H9 (cell line): ENCODE measurements around the gene MARCHF9. TPM values are rescaled to one million over a fixed set of nuclear protein-coding genes. Genes with fewer than 3 reads are reported as not detected.

ENCODE experiments used
- DNase-seq: peaks from one replicate; pipeline ENCODE4 v3.0.0-alpha.2; 2017
- H2AFZ ChIP-seq: one replicate; pipeline ENCODE4 v1.6.1; 2013; ENCODE audit warnings: mild to moderate bottlenecking, low read length, control low read depth, moderate library complexity
- H2AK5ac ChIP-seq: 2 replicates; pipeline ENCODE4 v1.6.1; 2013; ENCODE audit warnings: low read length, control low read depth, mixed read lengths; ENCODE audit not compliant: insufficient read length
- H2BK120ac ChIP-seq: one replicate; pipeline ENCODE4 v1.6.1; 2013; ENCODE audit warnings: low read depth, mild to moderate bottlenecking, low read length, control low read depth, inconsistent platforms; ENCODE audit not compliant: poor library complexity, severe bottlenecking
- H2BK12ac ChIP-seq: 2 replicates; pipeline ENCODE4 v1.6.1; 2013; ENCODE audit warnings: low read length, control low read depth, mixed read lengths, low read depth; ENCODE audit not compliant: insufficient read length
- H2BK15ac ChIP-seq: 2 replicates; pipeline ENCODE4 v1.6.1; 2013; ENCODE audit warnings: low read depth, low read length, control low read depth
- H2BK20ac ChIP-seq: one replicate; pipeline ENCODE4 v1.6.1; 2013; ENCODE audit warnings: low read depth, mild to moderate bottlenecking, low read length, control low read depth, inconsistent platforms; ENCODE audit not compliant: poor library complexity, severe bottlenecking
- H2BK5ac ChIP-seq: 2 replicates; pipeline ENCODE4 v1.6.1; 2013; ENCODE audit warnings: low read length, control low read depth, mixed read lengths; ENCODE audit not compliant: insufficient read length
- H3K14ac ChIP-seq: 2 replicates; pipeline ENCODE4 v1.6.1; 2013; ENCODE audit warnings: low read length, control low read depth; ENCODE audit not compliant: insufficient read depth
- H3K18ac ChIP-seq: 2 replicates; pipeline ENCODE4 v1.6.1; 2013; ENCODE audit warnings: low read depth, mild to moderate bottlenecking, mixed read lengths, low read length, control low read depth; ENCODE audit not compliant: insufficient read length
- H3K23ac ChIP-seq: 2 replicates; pipeline ENCODE4 v1.6.1; 2013; ENCODE audit warnings: low read length, control low read depth, mixed read lengths, low read depth; ENCODE audit not compliant: insufficient read length
- H3K23me2 ChIP-seq: 2 replicates; pipeline ENCODE4 v1.6.1; 2013; ENCODE audit warnings: low read depth, mild to moderate bottlenecking, mixed read lengths, low read length, control low read depth; ENCODE audit not compliant: insufficient read length, poor library complexity, severe bottlenecking
- H3K27ac ChIP-seq: 2 replicates; pipeline ENCODE4 v1.5.1; 2013; ENCODE audit warnings: low read length, control low read depth, mixed read lengths, low read depth; ENCODE audit not compliant: insufficient read length
- H3K27me3 ChIP-seq: 2 replicates; pipeline ENCODE4 v1.6.1; 2013; ENCODE audit warnings: low read length, control low read depth, inconsistent platforms; ENCODE audit not compliant: insufficient read depth
- H3K4ac ChIP-seq: 2 replicates; pipeline ENCODE4 v1.6.1; 2013; ENCODE audit warnings: low read depth, mild to moderate bottlenecking, control low read depth, inconsistent platforms, low read length, moderate library complexity
- H3K4me1 ChIP-seq: 2 replicates; pipeline ENCODE4 v1.6.1; 2013; ENCODE audit warnings: low read length, control low read depth, inconsistent platforms; ENCODE audit not compliant: insufficient read depth
- H3K4me2 ChIP-seq: 2 replicates; pipeline ENCODE4 v1.6.1; 2013; ENCODE audit warnings: low read length, control low read depth, mixed read lengths; ENCODE audit not compliant: insufficient read length, insufficient read depth
- H3K56ac ChIP-seq: 2 replicates; pipeline ENCODE4 v1.6.1; 2013; ENCODE audit warnings: low read depth, mild to moderate bottlenecking, mixed read lengths, low read length, control low read depth; ENCODE audit not compliant: insufficient read length
- H3K79me1 ChIP-seq: 2 replicates; pipeline ENCODE4 v1.6.1; 2013; ENCODE audit warnings: low read depth, mild to moderate bottlenecking, moderate library complexity, low read length, control low read depth, inconsistent platforms; ENCODE audit not compliant: insufficient read depth, poor library complexity, severe bottlenecking
- H3K79me2 ChIP-seq: 2 replicates; pipeline ENCODE4 v1.6.1; 2013; ENCODE audit warnings: low read length, control low read depth, inconsistent platforms; ENCODE audit not compliant: insufficient read depth
- H3K9ac ChIP-seq: 2 replicates; pipeline ENCODE4 v1.6.1; 2013; ENCODE audit warnings: low read length, control low read depth, mixed read lengths; ENCODE audit not compliant: insufficient read length; ENCODE audit errors: extremely low read depth
- H3K9me3 ChIP-seq: one replicate; pipeline ENCODE4 v1.6.1; 2013; ENCODE audit warnings: low read depth, low read length, inconsistent platforms; ENCODE audit not compliant: control insufficient read depth
- H3T11ph ChIP-seq: one replicate; pipeline ENCODE4 v1.6.1; 2013; ENCODE audit warnings: mild to moderate bottlenecking, low read length, control low read depth, inconsistent platforms
- H4K20me1 ChIP-seq: one replicate; pipeline ENCODE4 v1.6.1; 2013; ENCODE audit not compliant: control insufficient read depth, insufficient read length, insufficient read depth
- H4K5ac ChIP-seq: 2 replicates; pipeline ENCODE4 v1.6.1; 2013; ENCODE audit warnings: low read depth, mild to moderate bottlenecking, mixed read lengths, low read length, control low read depth; ENCODE audit not compliant: insufficient read length
- H4K8ac ChIP-seq: replicated peaks from 2 replicates; pipeline ENCODE4 v1.6.1; 2013; ENCODE audit warnings: low read length, control low read depth, mixed read lengths, low read depth; ENCODE audit not compliant: insufficient read length
- H4K91ac ChIP-seq: 2 replicates; pipeline ENCODE4 v1.6.1; 2013; ENCODE audit warnings: low read depth, mild to moderate bottlenecking, moderate library complexity, mixed read lengths, low read length, control low read depth; ENCODE audit not compliant: insufficient read length
- H3K27ac Mint-ChIP-seq, 3 experiments: 2 replicates in 2 of 3; 3 replicates in 1 of 3; pipeline ENCODE4 v1.8.0; 2020 to 2021; ENCODE audit warnings: mixed read lengths in 3 of 3, mild to moderate bottlenecking in 1 of 3, moderate library complexity in 1 of 3
- H3K27me3 Mint-ChIP-seq: 2 replicates; pipeline ENCODE4 v1.8.0; 2021; ENCODE audit warnings: low read depth, mild to moderate bottlenecking, moderate library complexity, mixed read lengths
- H3K36me3 Mint-ChIP-seq, 3 experiments: 2 replicates in 2 of 3; 3 replicates in 1 of 3; pipeline ENCODE4 v1.8.0; 2020 to 2021; ENCODE audit warnings: low read depth in 3 of 3, mixed read lengths in 3 of 3; ENCODE audit not compliant: insufficient read depth in 1 of 3
- H3K4me1 Mint-ChIP-seq, 2 experiments: 2 replicates each; pipeline ENCODE4 v1.8.0; 2020; ENCODE audit warnings: mixed read lengths in 2 of 2
- H3K4me3 Mint-ChIP-seq, 2 experiments: 2 replicates in 1 of 2; 3 replicates in 1 of 2; pipeline ENCODE4 v1.8.0; 2020 to 2021; ENCODE audit warnings: mild to moderate bottlenecking in 2 of 2, mixed read lengths in 2 of 2, moderate library complexity in 1 of 2
- H3K9me3 Mint-ChIP-seq, 2 experiments: 2 replicates in 1 of 2; 3 replicates in 1 of 2; pipeline ENCODE4 v1.8.0; 2020; ENCODE audit warnings: mild to moderate bottlenecking in 2 of 2, mixed read lengths in 2 of 2, moderate library complexity in 1 of 2
- WGBS: extraction: QIAGEN DNeasy Blood & Tissue Kit; methylation state at CpG from one replicate; pipeline ENCODE4 v1.1.7; 2013; ENCODE audit warnings: missing lambda C conversion rate, low lambda C conversion rate, mixed read lengths; ENCODE audit not compliant: insufficient read length; ENCODE audit errors: extremely low coverage; 5-methylcytosine and 5-hydroxymethylcytosine counted together
- total RNA-seq: library from RNA; stranded (reverse); gene quantifications from 2 replicates; pipeline ENCODE4 v1.2.1, GENCODE V29; 2021
- TF ChIP-seq, protein P1 (sequence below): fragments of 200-600 bp; sonication (generic); conservative IDR thresholded peaks from 3 replicates; pipeline ENCODE4 v1.8.0; 2021; ENCODE audit warnings: antibody characterized with exemption, mild to moderate bottlenecking

MARCHF9 gene
- total RNA-seq, 1 experiment from 2014 or later: 20.5 TPM

GRCh38 chr12:57723630-57723962 lies 31.3 kb upstream of the MARCHF9 start:
- Mint-ChIP-seq H3K9me3 (no peaks in the 10 kb centered on the region; a peak in 1 of 5 replicates), H3K4me1 (peaks cover 12 to 17% of the 10 kb centered on the region in 2 experiments), H3K36me3 (peaks cover 10 to 28% (median 15%) of the 10 kb centered on the region in 3 experiments), H3K27me3 (peaks cover 53% of the 10 kb centered on the region), H3K27ac (no peak overlapping the region), H3K4me3 (no peak overlapping the region)
- DNase-seq: no peak
- no peak overlapping the region for H3K9ac ChIP-seq
- H3K23me2 ChIP-seq: peaks cover 14% of the 10 kb centered on the region
- H3K27me3 ChIP-seq: peaks cover 18% of the 10 kb centered on the region; the same call in 1 of the 2 replicates
- no peaks in the 10 kb centered on the region for H4K20me1 ChIP-seq
- no peak overlapping the region for H3K4me2 ChIP-seq
- H3K27ac ChIP-seq: no peak overlapping the region
- no peak overlapping the region for H3K4ac ChIP-seq
- no CpG with 5 or more reads among the region's 2 CpGs for WGBS
- H3K79me2 ChIP-seq: no peaks in the 10 kb centered on the region
- H3K9me3 ChIP-seq: no peaks in the 10 kb centered on the region
- TF ChIP-seq, protein P1, sequence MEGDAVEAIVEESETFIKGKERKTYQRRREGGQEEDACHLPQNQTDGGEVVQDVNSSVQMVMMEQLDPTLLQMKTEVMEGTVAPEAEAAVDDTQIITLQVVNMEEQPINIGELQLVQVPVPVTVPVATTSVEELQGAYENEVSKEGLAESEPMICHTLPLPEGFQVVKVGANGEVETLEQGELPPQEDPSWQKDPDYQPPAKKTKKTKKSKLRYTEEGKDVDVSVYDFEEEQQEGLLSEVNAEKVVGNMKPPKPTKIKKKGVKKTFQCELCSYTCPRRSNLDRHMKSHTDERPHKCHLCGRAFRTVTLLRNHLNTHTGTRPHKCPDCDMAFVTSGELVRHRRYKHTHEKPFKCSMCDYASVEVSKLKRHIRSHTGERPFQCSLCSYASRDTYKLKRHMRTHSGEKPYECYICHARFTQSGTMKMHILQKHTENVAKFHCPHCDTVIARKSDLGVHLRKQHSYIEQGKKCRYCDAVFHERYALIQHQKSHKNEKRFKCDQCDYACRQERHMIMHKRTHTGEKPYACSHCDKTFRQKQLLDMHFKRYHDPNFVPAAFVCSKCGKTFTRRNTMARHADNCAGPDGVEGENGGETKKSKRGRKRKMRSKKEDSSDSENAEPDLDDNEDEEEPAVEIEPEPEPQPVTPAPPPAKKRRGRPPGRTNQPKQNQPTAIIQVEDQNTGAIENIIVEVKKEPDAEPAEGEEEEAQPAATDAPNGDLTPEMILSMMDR: no peak
- no peak overlapping the region for H4K8ac ChIP-seq
- H3T11ph ChIP-seq: no peak overlapping the region
- H2BK12ac ChIP-seq: no peak overlapping the region
- H3K56ac ChIP-seq: no peak overlapping the region
- H2AFZ ChIP-seq: no peak overlapping the region
- no peak overlapping the region for H2BK120ac ChIP-seq
- no peak overlapping the region for H4K5ac ChIP-seq
- no peak overlapping the region for H3K23ac ChIP-seq
- no peak overlapping the region for H4K91ac ChIP-seq
- no peaks in the 10 kb centered on the region for H3K79me1 ChIP-seq
- no peak overlapping the region for H2BK15ac ChIP-seq
- no peak overlapping the region for H2BK20ac ChIP-seq
- H2BK5ac ChIP-seq: no peak overlapping the region
- no peak overlapping the region for H2AK5ac ChIP-seq
- H3K4me1 ChIP-seq: no peaks in the 10 kb centered on the region; the same call in 1 of the 2 replicates
- no peak overlapping the region for H3K14ac ChIP-seq
- H3K18ac ChIP-seq: no peak overlapping the region
